Epithelial cell of esophagus (primary cell): Measurements from ENCODE around the gene CCDC137.

Experiments used
- DNase-seq: peaks from one replicate; pipeline ENCODE4 v3.0.0; 2010; ENCODE audit warnings: low read depth
- H3K4me3 ChIP-seq: 2 replicates; pipeline ENCODE4 v1.5.1; 2011; ENCODE audit warnings: mild to moderate bottlenecking, low read length, control low read depth
- CTCF ChIP-seq: IDR thresholded peaks from 2 replicates; pipeline ENCODE4 v1.5.1; 2011; ENCODE audit warnings: low read depth, mild to moderate bottlenecking, low read length, control low read depth, inconsistent platforms; ENCODE audit not compliant: insufficient read depth; ENCODE audit errors: missing control alignments

CCDC137 gene

GRCh38 chr17:81701288-81702071 is 34.9 kb downstream of the CCDC137 start:
- peak; percentile 11 for TF ChIP-seq CTCF
- DNase-seq, result peak; percentile 28
- H3K4me3 ChIP-seq, result peak overlapping the region; percentile 92

GRCh38 chr17:81702934-81703746 is 36.6 kb downstream of the CCDC137 start, which contains the start of gene MRPL12:
TSS of gene MRPL12 (plus strand) at chr17:81703367. CDS start at chr17:81703502, 135 bp downstream.
- DNase-seq, result peak; percentile 94
- peak within 1 kb of the TSS; percentile 92 for H3K4me3 ChIP-seq
- no peak for TF ChIP-seq CTCF

GRCh38 chr17:81703747-81704654 is 37.5 kb downstream of the CCDC137 start:
- no peak for DNase-seq
- H3K4me3 ChIP-seq, result peak overlapping the region; percentile 92
- TF ChIP-seq CTCF, result no peak

GRCh38 chr17:81705518-81706231 is 39.1 kb downstream of the CCDC137 start:
- no peak for TF ChIP-seq CTCF
- no peak overlapping the region for H3K4me3 ChIP-seq

GRCh38 chr17:81706232-81706611 is 39.7 kb downstream of the CCDC137 start:
- H3K4me3 ChIP-seq, result no peak overlapping the region
- no peak for TF ChIP-seq CTCF
- DNase-seq, result no peak

More at GRCh38 chr17:81705518-81706231, 39.1 kb downstream of the CCDC137 start:
- DNase-seq, result no peak
